Natural killer cell (primary cell): ENCODE data around the gene DPY19L1. TPM values are rescaled to one million over a fixed set of nuclear protein-coding genes. Genes with fewer than 3 reads are reported as not detected.
"Not testable (repeated sequence)": the region's sequence is repeated elsewhere in the genome, so short reads cannot be mapped to it uniquely, and the experiment has no call there.

Source experiments
- ATAC-seq, 3 donors: fragments of 150-1000 bp in 2 of 3; fragments of 200-7000 bp in 1 of 3; cut with Tn5 transposase; 1 replicate in 1 of 3; 2 replicates in 2 of 3; pipeline ENCODE4 v1.10.0; 2021; ENCODE audit warnings: mild to moderate bottlenecking in 2 of 3, moderate library complexity in 2 of 3
- DNase-seq, 2 donors: peaks; one replicate each; pipeline versions ENCODE4 v3.0.0 to v3.0.0-alpha.2; 2013 to 2021; ENCODE audit warnings: mixed read lengths in 1 of 2
- H3K27ac ChIP-seq: one replicate; pipeline ENCODE4 v1.5.1; 2013; ENCODE audit warnings: mild to moderate bottlenecking, low read length
- H3K27me3 ChIP-seq: one replicate; pipeline ENCODE4 v1.6.1; 2013; ENCODE audit warnings: low read length; ENCODE audit not compliant: control insufficient read depth, insufficient read depth
- H3K36me3 ChIP-seq: one replicate; pipeline ENCODE4 v1.6.1; 2013; ENCODE audit warnings: low read length; ENCODE audit not compliant: control insufficient read depth, insufficient read depth
- H3K4me1 ChIP-seq: one replicate; pipeline ENCODE4 v1.6.1; 2013; ENCODE audit warnings: low read length; ENCODE audit not compliant: control insufficient read depth, insufficient read depth
- H3K4me3 ChIP-seq: one replicate; pipeline ENCODE4 v1.5.1; 2013; ENCODE audit warnings: low read length
- H3K9me3 ChIP-seq: one replicate; pipeline ENCODE4 v1.6.1; 2013; ENCODE audit warnings: low read length; ENCODE audit not compliant: control insufficient read depth, insufficient read depth
- H3K27ac Mint-ChIP-seq, 2 donors: one replicate each; pipeline ENCODE4 v1.8.0; 2022; ENCODE audit warnings: mild to moderate bottlenecking in 2 of 2, mixed read lengths in 2 of 2, moderate library complexity in 1 of 2
- H3K27me3 Mint-ChIP-seq, 2 donors: one replicate each; pipeline ENCODE4 v1.8.0; 2022; ENCODE audit warnings: low read depth in 2 of 2, mixed read lengths in 2 of 2
- H3K36me3 Mint-ChIP-seq: one replicate; pipeline ENCODE4 v1.8.0; 2022; ENCODE audit warnings: mixed read lengths
- H3K4me1 Mint-ChIP-seq, 2 donors: one replicate each; pipeline ENCODE4 v1.8.0; 2022; ENCODE audit warnings: mixed read lengths in 2 of 2
- H3K4me3 Mint-ChIP-seq: one replicate; pipeline ENCODE4 v1.8.0; 2022; ENCODE audit warnings: mild to moderate bottlenecking, moderate library complexity, mixed read lengths
- H3K9me3 Mint-ChIP-seq, 2 donors: one replicate each; pipeline ENCODE4 v1.8.0; 2022; ENCODE audit warnings: mixed read lengths in 2 of 2
- WGBS: methylation state at CpG from one replicate; pipeline ENCODE4 v1.1.7; 2013; ENCODE audit warnings: missing lambda C conversion rate; ENCODE audit not compliant: insufficient coverage; 5-methylcytosine and 5-hydroxymethylcytosine counted together
- intact Hi-C: fragments of 100-400 bp; cut with micrococcal nuclease; formaldehyde crosslinking; loops from one replicate; pipeline ENCODE4 v1.14.2; 2022
- total RNA-seq, 4 donors: library from RNA; stranded (reverse); fragments of 120-200 nt in 1 of 4; gene quantifications; one replicate each; pipeline versions ENCODE4 v1.2.3 to v1.2.4, GENCODE V29; 2013 to 2022
- TF ChIP-seq, protein P1 (sequence below): fragments of 200-600 bp; IDR thresholded peaks from one replicate; pipeline ENCODE4 v1.8.0; 2022; ENCODE audit warnings: antibody characterized with exemption

DPY19L1 gene
- total RNA-seq, 3 donors from 2014 or later (not counting 1 experiment from before 2014, with no cell fraction given): 13.9 to 25.1 (median 21.7) TPM

DNA sequence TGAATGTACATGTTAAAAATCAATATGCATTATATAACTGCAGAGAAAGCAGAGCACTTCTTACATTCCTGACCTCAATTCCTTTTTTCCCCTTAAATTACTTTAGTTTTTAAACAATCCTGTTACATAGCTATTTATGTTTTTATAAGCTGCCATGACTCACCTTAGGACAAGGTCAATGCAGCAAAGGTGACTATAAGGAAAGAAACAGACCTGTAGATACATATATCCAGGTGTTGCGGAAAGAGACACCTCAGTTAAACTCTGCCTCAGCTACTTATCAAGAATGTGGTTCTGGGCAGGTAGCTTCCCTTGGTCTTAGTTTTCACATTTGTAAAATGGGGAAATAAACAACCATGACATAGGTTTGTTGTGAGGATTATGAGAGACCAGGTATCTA lies 105.5 kb downstream of the DPY19L1 start:
- 100% methylated on average over 1 of the region's 1 CpG for WGBS
- no peak overlapping the region for H3K27ac ChIP-seq
- H3K36me3 ChIP-seq: no peaks in the 10 kb centered on the region
- H3K27me3 ChIP-seq: no peaks in the 10 kb centered on the region
- H3K4me3 ChIP-seq: no peak overlapping the region
- ATAC-seq (no peak), DNase-seq (no peak)
- no peaks in the 10 kb centered on the region for H3K9me3 ChIP-seq
- peaks cover 0 to 5% of the 10 kb centered on the region in 2 donors for H3K4me1 Mint-ChIP-seq
- no peak overlapping the region for H3K4me3 Mint-ChIP-seq
- TF ChIP-seq, protein P1, sequence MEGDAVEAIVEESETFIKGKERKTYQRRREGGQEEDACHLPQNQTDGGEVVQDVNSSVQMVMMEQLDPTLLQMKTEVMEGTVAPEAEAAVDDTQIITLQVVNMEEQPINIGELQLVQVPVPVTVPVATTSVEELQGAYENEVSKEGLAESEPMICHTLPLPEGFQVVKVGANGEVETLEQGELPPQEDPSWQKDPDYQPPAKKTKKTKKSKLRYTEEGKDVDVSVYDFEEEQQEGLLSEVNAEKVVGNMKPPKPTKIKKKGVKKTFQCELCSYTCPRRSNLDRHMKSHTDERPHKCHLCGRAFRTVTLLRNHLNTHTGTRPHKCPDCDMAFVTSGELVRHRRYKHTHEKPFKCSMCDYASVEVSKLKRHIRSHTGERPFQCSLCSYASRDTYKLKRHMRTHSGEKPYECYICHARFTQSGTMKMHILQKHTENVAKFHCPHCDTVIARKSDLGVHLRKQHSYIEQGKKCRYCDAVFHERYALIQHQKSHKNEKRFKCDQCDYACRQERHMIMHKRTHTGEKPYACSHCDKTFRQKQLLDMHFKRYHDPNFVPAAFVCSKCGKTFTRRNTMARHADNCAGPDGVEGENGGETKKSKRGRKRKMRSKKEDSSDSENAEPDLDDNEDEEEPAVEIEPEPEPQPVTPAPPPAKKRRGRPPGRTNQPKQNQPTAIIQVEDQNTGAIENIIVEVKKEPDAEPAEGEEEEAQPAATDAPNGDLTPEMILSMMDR: no peak
- intact Hi-C loops: no loop called here
- H3K9me3 Mint-ChIP-seq: no peaks in the 10 kb centered on the region
- no peaks in the 10 kb centered on the region for H3K4me1 ChIP-seq
- no peaks in the 10 kb centered on the region for H3K27me3 Mint-ChIP-seq
- H3K27ac Mint-ChIP-seq: no peak overlapping the region
- no peaks in the 10 kb centered on the region for H3K36me3 Mint-ChIP-seq

DNA sequence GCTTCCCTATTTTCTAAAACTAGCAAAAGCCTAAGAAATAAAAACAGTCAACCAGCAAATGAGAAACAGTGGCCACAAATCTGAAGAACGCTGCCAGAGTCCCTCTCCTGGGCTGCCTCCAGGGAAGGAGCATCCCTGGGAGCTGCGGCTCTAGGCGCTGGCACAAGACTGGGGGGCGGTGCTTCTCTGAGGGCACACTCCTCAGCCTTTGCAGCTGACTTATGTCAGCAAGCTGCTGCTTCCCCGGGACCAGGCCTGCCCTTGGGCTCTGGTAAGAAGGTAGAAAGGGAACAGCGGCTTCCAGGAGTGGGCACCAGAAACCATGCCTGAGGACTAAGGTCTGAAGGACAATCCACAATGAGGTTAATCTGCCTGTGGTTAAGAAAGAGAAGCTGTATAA lies 107.5 kb downstream of the DPY19L1 start:
- H3K4me3 ChIP-seq, H3K27me3 ChIP-seq, H3K27me3 Mint-ChIP-seq, H3K36me3 Mint-ChIP-seq, H3K36me3 ChIP-seq, H3K4me1 Mint-ChIP-seq, H3K27ac Mint-ChIP-seq, H3K9me3 Mint-ChIP-seq, H3K4me1 ChIP-seq, intact Hi-C loops, H3K4me3 Mint-ChIP-seq, H3K9me3 ChIP-seq, ATAC-seq, DNase-seq, H3K27ac ChIP-seq: not testable (repeated sequence)
- WGBS: 97% methylated on average over 6 of the region's 6 CpGs

DNA sequence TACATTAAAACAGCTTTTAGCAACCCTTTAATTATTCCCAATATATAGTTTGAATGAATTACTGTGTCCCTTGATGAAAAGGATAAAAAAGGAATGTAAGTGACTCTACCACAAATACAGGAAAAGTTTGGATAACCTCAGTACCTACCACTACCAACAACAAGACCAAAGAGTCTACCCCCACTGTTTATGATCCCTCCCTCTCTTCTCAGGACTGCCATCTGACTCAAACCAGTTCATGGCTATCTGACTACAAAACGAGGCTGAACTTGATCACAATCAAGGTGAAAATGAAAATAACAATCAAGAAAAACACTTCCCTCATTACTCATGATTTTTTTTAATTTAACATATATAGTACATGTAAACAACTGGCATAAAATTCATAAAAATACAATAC lies 108.7 kb downstream of the DPY19L1 start:
- DNase-seq (no peak), ATAC-seq (no peak)
- Histone ChIP-seq H3K4me3 (no peak overlapping the region), H3K36me3 (no peaks in the 10 kb centered on the region), H3K9me3 (no peaks in the 10 kb centered on the region), H3K27ac (no peak overlapping the region), H3K4me1 (no peaks in the 10 kb centered on the region), H3K27me3 (no peaks in the 10 kb centered on the region)
- intact Hi-C loops: no loop called here
- Mint-ChIP-seq H3K9me3 (no peaks in the 10 kb centered on the region), H3K4me1 (peaks cover 0 to 5% of the 10 kb centered on the region in 2 donors), H3K4me3 (no peak overlapping the region), H3K27ac (no peak overlapping the region), H3K27me3 (no peaks in the 10 kb centered on the region), H3K36me3 (no peaks in the 10 kb centered on the region)
- WGBS: 38% methylated on average over 1 of the region's 1 CpG
- TF ChIP-seq, protein P1: no peak

DNA sequence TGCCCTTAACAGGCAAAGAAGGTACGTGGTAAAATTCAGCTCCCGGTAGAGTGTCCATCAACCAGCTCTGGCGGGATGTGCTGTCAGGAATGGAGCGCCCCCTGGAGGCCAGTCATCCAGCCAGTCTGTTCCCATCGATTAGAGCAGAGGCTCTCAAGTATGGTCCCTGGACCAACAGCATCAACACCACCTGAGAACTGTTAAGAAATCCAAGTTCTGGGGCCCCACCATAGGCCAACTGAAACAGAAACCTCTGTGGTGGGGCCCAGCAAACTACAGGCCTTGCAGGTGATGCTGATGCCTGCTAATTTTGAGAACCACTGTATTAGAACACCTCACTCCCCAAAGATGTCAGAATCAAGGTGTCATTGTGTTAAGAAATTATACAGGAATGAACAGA lies 109.2 kb downstream of the DPY19L1 start:
- Mint-ChIP-seq H3K4me3 (no peak overlapping the region), H3K27ac (no peak overlapping the region), H3K4me1 (peaks cover 0 to 5% of the 10 kb centered on the region in 2 donors), H3K36me3 (no peaks in the 10 kb centered on the region), H3K9me3 (no peaks in the 10 kb centered on the region), H3K27me3 (no peaks in the 10 kb centered on the region)
- DNase-seq: peak in 1 of 2 donors; percentile 49
- H3K27ac ChIP-seq: no peak overlapping the region
- H3K4me1 ChIP-seq: no peaks in the 10 kb centered on the region
- 78% methylated on average over 5 of the region's 5 CpGs for WGBS
- intact Hi-C loops: no loop called here
- TF ChIP-seq, protein P1: peak; percentile 35
- no peak overlapping the region for H3K4me3 ChIP-seq
- ATAC-seq: peak in 1 of 3 donors; percentile 30
- H3K27me3 ChIP-seq: no peaks in the 10 kb centered on the region
- no peaks in the 10 kb centered on the region for H3K9me3 ChIP-seq
- H3K36me3 ChIP-seq: no peaks in the 10 kb centered on the region

DNA sequence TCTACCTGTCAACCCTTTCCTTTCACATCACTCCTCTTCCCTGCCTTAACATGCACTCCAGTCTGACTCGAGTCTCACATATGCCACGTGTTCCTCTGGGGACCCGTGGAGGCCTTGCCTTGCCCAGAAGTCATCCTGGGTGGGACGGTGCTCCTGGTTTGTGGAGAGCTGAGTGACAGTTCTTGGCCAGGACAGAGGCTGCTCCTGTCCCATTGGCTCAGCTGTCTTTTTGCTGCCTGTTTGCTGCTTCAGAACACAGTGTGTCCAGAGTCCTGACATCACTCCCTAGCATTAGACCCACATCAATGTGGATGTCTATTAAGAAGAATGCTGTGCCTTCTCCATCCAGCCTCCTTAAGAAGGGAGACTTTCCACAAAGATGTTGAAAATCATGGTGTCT lies 116.8 kb downstream of the DPY19L1 start:
- H3K9me3 Mint-ChIP-seq, H3K4me1 ChIP-seq, ATAC-seq, intact Hi-C loops, H3K36me3 Mint-ChIP-seq, H3K36me3 ChIP-seq, H3K27ac ChIP-seq, H3K27me3 ChIP-seq, H3K4me3 Mint-ChIP-seq, DNase-seq, H3K9me3 ChIP-seq, H3K4me1 Mint-ChIP-seq, H3K27ac Mint-ChIP-seq, H3K4me3 ChIP-seq: not testable (repeated sequence)
- WGBS: 83% methylated on average over 3 of the region's 4 CpGs
- H3K27me3 Mint-ChIP-seq: peaks cover 9 to 19% of the 10 kb centered on the region in 2 donors

DNA sequence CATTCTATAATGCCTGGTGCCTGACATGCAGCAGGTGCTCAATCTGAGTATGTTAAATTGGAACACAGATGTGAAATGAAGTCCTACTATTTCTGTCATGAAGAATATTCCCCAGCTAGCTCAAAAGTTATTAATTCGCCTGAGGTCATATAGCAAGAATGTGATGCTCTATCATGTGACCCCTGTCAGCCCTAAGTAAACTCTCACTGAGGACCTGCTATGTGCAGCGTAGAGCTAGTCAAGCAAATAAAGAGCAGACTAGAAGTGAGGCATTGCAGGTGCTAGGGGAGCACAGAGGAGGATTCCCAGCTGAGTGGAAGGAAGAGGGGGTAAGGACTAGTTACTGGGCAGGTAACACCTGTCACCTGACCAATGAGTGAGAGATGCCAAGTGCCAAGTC lies 118.2 kb downstream of the DPY19L1 start:
- intact Hi-C loops, H3K4me1 Mint-ChIP-seq, H3K4me3 Mint-ChIP-seq: not testable (repeated sequence)

More for the DNA sequence above, 118.2 kb downstream of the DPY19L1 start:
- not testable (repeated sequence) for H3K36me3 Mint-ChIP-seq, H3K9me3 ChIP-seq, H3K4me3 ChIP-seq, H3K9me3 Mint-ChIP-seq, H3K36me3 ChIP-seq, H3K27ac ChIP-seq, H3K27ac Mint-ChIP-seq, ATAC-seq, H3K4me1 ChIP-seq, DNase-seq, H3K27me3 ChIP-seq
- WGBS: 83% methylated on average over 2 of the region's 2 CpGs
- H3K27me3 Mint-ChIP-seq: peaks cover 9 to 24% of the 10 kb centered on the region in 2 donors
